Stimulated activated CD4-positive, alpha-beta T cell treated with anti-CD3 and anti-CD28 coated beads, Interleukin-4, amount 100 ng/mL, for 1 hour (primary cell): ENCODE measurements around the gene INSC.

Experiments
- DNase-seq: peaks from one replicate; pipeline ENCODE4 v3.0.0-alpha.2; 2020

Gene INSC

GRCh38 chr11:15149050-15149449, 34.3 kb downstream of the INSC start:
- DNase-seq: no peak

DNA sequence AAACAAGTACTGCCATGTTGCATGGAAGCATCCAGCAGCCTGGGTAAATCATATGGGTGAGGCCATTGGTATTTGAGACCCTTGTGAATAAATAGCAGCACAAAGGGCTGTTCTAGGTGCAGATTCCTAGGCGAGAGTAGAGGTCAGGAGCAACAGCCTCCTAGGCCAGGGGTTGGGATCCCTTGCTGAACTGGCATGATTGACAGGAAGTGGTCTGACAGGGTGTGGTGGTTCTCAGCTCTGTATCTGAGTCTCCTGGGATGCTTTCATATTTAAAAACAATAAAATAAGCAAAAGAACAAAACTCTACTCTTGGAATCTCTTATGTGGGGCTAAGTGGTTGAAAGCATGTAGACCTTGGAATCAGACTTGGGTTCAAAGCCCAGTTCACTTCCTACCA, 35.8 kb downstream of the INSC start:
- no peak for DNase-seq

GRCh38 chr11:15153231-15153630, 38.5 kb downstream of the INSC start:
- no peak for DNase-seq

- DNase-seq: no peak
Observed at GRCh38 chr11:15157181-15157580, 42.5 kb downstream of the INSC start.

DNA sequence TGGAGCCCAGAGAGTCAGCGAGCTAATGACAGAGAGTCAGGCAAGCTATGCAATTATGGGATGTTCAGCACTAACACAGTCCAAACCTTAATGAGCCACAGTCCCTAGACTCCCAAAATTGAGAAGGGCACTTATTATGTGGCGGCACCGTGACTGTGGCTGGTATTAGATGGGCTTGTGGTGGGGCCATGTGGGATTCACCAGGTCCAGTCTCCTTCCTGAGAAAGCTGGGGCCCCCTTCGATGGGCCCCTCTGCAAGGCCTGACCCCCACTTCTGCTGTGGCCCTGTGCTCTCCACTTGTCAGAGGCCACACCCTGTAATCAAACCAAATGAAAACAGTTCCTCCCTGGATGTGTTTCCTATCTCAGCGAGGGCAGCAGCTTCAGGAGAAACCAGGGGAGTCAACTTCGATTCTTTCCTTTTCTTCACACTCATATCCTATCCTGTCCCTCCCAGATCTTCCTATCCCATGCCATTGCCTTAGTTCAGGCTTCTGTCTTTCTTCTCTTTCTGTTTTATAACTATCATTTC, 42.9 kb downstream of the INSC start:
- DNase-seq: no peak

DNA sequence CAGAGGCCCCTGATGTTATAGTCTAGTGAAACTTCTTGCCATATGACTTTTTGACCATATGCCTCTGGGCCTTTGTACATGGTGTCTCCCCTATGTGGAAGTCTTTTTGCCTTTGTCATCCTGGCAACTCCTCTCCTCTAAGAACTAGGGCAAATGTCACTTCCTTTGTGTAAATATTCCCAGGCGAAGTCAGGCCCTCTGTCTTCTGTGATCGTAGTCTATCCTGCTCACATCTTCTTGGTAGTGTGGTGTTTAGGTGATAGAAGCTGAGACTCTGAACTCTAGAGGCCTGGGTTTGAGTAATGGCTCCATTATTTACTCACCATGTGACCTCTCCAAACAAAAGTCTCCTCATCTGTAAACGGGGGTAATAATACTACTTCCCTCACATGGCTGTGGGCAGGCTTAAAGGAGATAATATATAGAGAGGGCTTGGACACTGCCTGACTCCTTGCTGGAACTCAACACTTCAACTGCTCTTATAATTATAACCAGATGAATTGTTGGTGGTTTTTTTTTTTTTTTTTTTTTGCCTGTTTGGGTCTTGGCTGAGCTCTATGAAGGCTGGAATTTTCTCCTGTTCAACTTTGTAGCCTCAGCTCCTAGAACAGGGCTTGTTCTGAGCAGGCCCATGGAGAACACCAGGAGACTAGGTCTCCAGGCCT, 43.8 kb downstream of the INSC start:
- DNase-seq: no peak

DNA sequence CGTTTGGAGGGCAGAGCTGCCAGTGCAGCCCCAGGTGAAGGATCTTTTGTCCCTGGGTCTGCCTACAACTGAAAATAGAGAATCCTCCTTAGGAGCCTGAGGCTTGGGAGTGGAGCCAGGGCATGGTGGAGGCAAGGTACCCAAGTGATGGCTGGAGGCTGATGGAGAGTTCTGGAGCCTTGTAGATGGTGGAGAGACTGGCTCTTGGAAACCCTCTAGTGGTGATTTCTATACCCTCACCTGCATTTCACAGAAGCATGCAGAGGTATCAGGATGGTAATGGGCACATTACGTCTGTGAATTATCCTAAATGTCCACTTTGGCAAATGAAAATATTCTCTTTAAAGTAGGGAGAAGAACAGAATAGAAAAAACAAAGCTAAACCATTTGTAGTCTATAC, 44.4 kb downstream of the INSC start:
- no peak for DNase-seq

DNA sequence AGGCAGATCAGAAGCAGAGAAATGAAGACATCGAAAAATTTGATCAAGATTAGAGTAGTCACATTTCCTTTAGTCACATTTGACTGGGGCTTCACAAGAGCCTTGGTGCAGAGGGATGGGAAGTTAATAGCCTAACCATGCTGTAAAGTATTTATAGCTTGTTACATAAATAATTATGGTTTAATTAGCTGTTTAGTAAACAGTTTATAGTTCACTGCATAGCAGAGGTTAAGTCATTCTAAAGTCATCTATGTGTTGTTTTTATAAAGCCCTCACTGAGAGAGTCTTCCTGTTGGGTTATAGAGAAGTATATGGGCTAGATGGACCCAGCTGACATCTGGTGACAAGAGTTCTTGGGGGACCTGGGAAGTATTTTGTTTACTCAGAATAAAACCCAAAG, 47.1 kb downstream of the INSC start:
- DNase-seq: no peak

DNA sequence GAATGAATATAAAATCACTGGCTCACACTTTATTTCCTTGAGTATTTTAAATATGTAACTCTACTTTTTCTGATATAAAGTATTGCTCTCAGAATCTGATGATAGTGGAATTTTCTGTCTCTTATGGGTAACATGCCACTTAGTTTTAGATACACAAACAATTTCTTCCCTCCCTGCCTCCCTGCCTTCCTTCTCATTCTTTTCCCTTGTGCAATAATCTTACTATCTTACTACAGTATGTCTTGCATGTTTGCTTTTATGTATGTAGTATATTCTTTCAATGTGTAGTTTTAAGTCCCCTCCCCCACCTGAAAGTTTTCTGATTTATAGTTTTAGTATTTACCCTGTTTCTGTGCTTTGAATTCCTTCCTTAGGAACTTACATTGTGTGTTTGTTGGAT, 48.4 kb downstream of the INSC start:
- DNase-seq: no peak

GRCh38 chr11:15166204-15166603, 51.5 kb downstream of the INSC start:
- DNase-seq: no peak

DNA sequence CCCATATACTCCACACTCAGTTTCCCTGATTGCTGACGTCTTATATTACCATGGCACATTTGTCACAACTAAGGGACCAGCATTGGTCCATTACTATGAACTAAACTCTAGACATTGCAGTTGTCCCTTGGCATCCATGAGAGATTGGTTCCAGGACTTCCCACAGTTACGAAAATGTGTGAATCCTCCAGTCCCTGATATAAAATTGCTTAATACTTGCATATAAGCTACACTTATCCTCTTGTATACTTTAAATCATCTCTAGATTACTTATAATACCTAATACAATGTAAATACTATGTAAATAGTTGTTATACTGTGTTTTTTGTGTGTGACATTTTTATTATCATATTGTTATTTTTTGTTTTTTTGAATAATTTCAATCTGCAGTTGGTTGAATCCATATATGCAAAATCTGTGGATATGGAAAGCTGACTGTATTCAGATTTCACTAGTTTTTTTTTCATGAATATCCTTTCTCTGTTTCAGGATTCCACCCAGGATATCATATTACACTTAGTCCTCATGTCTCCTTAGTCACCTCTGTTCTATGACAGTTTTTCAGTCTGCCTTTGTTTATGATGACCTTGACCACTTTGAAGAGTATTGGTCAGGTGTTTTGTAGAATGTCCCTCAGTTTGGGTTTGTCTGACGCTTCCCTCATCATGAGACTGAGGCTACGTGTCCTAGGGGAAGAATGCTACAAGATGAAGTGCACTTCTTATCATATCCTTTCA, 55.3 kb downstream of the INSC start:
- no peak for DNase-seq

GRCh38 chr11:15170698-15171097, 56.0 kb downstream of the INSC start:
- no peak for DNase-seq

GRCh38 chr11:15171956-15172355, 57.2 kb downstream of the INSC start:
- no peak for DNase-seq

DNA sequence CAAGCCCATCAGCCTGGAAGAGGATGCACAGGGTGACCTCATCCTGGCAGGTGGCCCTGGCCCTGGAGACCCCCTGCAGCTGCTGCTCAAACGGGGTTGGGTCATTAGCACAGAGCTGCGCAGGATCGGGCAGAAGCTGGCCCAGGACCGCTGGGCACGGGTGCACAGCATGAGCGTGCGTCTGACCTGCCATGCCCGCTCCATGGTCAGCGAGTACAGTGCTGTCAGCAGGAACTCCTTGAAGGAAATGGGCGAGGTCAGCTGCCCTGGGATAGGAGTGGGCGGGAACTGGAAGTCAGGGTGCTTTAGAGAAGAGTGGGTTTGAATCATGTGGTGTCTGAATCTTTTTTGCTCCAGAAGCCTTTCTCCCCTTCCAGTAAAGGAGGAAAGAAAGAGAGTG, 61.1 kb downstream of the INSC start:
- DNase-seq: no peak

GRCh38 chr11:15176646-15177163, 62.0 kb downstream of the INSC start:
- DNase-seq: no peak

DNA sequence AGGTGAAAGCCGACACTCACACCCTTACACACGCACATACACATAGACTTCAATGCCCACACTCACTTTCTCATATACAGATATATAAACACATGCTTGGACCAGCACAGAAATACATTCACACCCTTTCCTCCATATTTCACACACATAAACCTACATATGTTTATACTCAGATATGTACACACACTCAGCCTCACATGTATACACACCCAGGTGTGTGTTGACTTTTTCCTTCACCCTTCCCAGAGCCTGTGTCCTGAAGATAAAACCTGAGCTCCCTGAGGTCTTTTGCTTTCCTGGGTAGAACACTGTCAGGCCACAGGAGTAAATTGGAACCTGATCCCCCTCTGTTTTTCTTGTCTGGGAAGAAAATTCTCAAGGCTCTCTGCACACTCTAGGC, 62.8 kb downstream of the INSC start:
- DNase-seq: no peak

- no peak for DNase-seq
Observed at GRCh38 chr11:15178214-15178613, 63.5 kb downstream of the INSC start.

- DNase-seq: no peak
Observed at GRCh38 chr11:15179167-15179566, 64.4 kb downstream of the INSC start.

DNA sequence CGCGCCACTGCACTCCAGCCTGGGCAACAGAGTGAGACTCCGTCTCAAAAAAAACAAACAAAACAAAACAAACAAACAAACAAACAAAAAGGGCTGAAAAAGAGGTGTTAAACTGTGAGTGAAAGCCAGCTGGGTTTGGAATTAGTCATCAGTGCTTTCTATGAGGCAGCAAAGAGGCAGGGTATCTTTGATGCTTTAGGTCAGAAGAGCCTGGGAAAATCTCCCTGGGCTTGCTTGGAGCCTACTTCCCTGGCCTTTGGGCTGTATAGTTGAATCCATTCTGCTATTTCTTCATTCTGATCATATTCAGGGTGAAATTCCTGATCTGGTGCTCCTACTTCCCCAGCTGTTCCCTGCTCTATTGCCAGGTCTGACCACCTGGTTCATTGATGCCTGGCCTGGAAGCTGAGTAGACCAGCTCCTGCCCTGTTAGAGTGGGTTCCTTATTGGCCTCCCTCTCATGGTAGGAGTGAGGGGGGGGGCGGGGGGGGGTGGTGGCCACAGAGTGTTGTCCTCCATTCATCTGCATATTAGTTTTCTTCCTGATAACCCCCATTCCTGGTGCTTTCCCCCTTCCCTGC, 65.6 kb downstream of the INSC start:
- DNase-seq: no peak

GRCh38 chr11:15182372-15182771, 67.6 kb downstream of the INSC start:
- no peak for DNase-seq

GRCh38 chr11:15185021-15185420, 70.3 kb downstream of the INSC start:
- no peak for DNase-seq

- DNase-seq: no peak
Observed at GRCh38 chr11:15186146-15186545, 71.4 kb downstream of the INSC start.

DNA sequence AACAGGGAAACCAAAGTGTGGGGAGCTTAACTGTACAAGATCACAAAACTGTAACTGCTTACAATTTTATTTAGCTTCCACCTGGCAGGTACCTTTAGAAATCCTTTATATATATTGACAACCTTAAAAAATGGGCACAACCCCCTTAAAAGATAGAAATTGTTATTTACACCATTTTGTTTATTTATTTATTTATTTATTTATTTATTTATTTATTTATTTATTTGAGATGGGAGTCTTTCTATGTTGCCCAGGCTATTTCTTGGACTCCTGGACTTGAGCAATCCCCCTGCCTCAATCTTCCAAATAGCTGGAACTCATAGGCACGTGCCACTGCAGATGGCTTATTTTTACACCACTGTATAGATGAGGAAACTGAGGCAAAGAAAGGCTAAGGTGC, 74.5 kb downstream of the INSC start:
- DNase-seq: no peak
